ENCODE measurements around the gene ETV7.

- TF ChIP-seq POLR2A (IDR thresholded peaks at IDR 0.05) (no peak), CTCF (IDR thresholded peaks at IDR 0.05) (no peak)
Measured at GRCh38 chr6:36370638-36371037, 16.8 kb downstream of the ETV7 start.

Data from lower leg skin (tissue), 3 donors.